ENCODE results near the gene PDE3A.

GRCh38 chr12:20415028-20415427, 46.7 kb downstream of the PDE3A start:
- TF ChIP-seq POLR2A (IDR thresholded peaks at IDR 0.05) = no peak
- TF ChIP-seq CTCF (IDR thresholded peaks at IDR 0.05) = no peak

Measured in breast epithelium (tissue), 3 donors.